Activated T-cell treated with anti-CD3 and anti-CD28 coated beads for 24 hours (primary cell): ENCODE results near the gene MAN1C1.
"Not testable (repeated sequence)": the region's sequence is repeated elsewhere in the genome, so short reads cannot be mapped to it uniquely, and the experiment has no call there.

Experiments used
- DNase-seq: peaks from one replicate; pipeline ENCODE4 v3.0.0-alpha.2; 2020; ENCODE audit warnings: low read depth

Gene MAN1C1

GRCh38 chr1:25583519-25584370 lies 32.8 kb upstream of the MAN1C1 start:
- DNase-seq: no peak

- DNase-seq: no peak
Observed at GRCh38 chr1:25586181-25586588, 30.4 kb upstream of the MAN1C1 start.

GRCh38 chr1:25587290-25587689 lies 29.3 kb upstream of the MAN1C1 start:
- no peak for DNase-seq

GRCh38 chr1:25588224-25588623 lies 28.4 kb upstream of the MAN1C1 start:
- not testable (repeated sequence) for DNase-seq

GRCh38 chr1:25588786-25589185 lies 27.8 kb upstream of the MAN1C1 start:
- DNase-seq: not testable (repeated sequence)

GRCh38 chr1:25590096-25590824 lies 26.3 kb upstream of the MAN1C1 start:
- no peak for DNase-seq

- no peak for DNase-seq
Observed at GRCh38 chr1:25593861-25594260, 22.7 kb upstream of the MAN1C1 start.

GRCh38 chr1:25594971-25595370 lies 21.6 kb upstream of the MAN1C1 start:
- DNase-seq: no peak

GRCh38 chr1:25596641-25597040 lies 19.9 kb upstream of the MAN1C1 start:
- DNase-seq: not testable (repeated sequence)

GRCh38 chr1:25598879-25599278 lies 17.7 kb upstream of the MAN1C1 start:
- no peak for DNase-seq

GRCh38 chr1:25599969-25600610 lies 16.5 kb upstream of the MAN1C1 start:
- no peak for DNase-seq

GRCh38 chr1:25600971-25601699 lies 15.5 kb upstream of the MAN1C1 start:
- not testable (repeated sequence) for DNase-seq

GRCh38 chr1:25603779-25604538 lies 12.6 kb upstream of the MAN1C1 start:
- not testable (repeated sequence) for DNase-seq

- DNase-seq: no peak
Observed at GRCh38 chr1:25607123-25607522, 9.5 kb upstream of the MAN1C1 start.

GRCh38 chr1:25608488-25609178 lies 8.0 kb upstream of the MAN1C1 start:
- DNase-seq: peak; percentile 83

GRCh38 chr1:25609921-25610320 lies 6.7 kb upstream of the MAN1C1 start:
- DNase-seq: no peak

GRCh38 chr1:25610822-25611630 lies 5.6 kb upstream of the MAN1C1 start:
- DNase-seq: no peak

GRCh38 chr1:25611843-25612242 lies 4.7 kb upstream of the MAN1C1 start:
- no peak for DNase-seq

GRCh38 chr1:25612421-25612820 lies 4.2 kb upstream of the MAN1C1 start:
- no peak for DNase-seq

- no peak for DNase-seq
Observed at GRCh38 chr1:25613091-25613490, 3.5 kb upstream of the MAN1C1 start.
